ENCODE data around the gene ARHGEF7. TPM values are rescaled to one million over a fixed set of nuclear protein-coding genes. Genes with fewer than 3 reads are reported as not detected.

Gene ARHGEF7
- total and polyA plus RNA-seq, 2 experiments from 2014 or later: 23.6 to 58.9 TPM

DNA sequence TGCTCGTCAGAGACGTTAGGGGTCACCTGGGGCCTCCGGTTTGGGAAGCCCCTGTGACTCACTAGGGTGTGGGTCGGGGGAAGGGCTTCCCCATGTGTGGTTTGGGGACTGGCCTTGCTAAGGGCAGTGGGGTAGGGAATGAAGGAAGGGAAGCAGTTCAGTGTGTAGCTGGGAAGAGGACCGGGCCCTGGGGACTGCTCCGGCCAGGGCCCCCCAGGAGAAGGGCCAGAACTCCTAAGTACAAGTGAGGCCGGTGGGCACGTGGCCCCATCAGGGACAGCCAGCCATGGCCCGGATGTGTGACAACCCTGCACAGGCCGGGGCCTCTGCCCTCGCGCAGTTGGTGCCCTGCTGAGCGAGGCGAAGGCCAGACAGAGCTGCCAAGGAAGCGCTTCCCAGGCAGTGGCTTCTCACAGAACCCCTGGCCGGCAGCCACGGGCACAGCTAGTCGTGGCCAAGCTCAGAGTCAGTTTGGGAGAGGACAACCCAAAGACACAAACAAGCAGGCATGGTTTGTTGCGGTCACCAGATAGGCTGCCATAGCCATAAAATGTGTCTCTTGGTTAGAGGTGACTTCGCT is 231.1 kb downstream of the ARHGEF7 start:
- ATAC-seq (no peak), DNase-seq (ENCODE audit: low spot score) (no peak)
- Histone ChIP-seq H3K27ac (ENCODE audit: low read depth) (no peak overlapping the region), H3K4me3 (no peak overlapping the region), H3K9me2 (ENCODE audit: insufficient read depth) (no peaks in the 10 kb centered on the region), H3F3A (replicated peaks; ENCODE audit: low read depth) (no peaks in the 10 kb centered on the region), H3K27me3 (ENCODE audit: insufficient read depth) (no peaks in the 10 kb centered on the region), H3K79me2 (replicated peaks; ENCODE audit: insufficient read depth) (no peaks in the 10 kb centered on the region), H3K36me3 (ENCODE audit: insufficient read depth) (no peaks in the 10 kb centered on the region), H3K4me2 (no peak overlapping the region), H3K4me1 (ENCODE audit: insufficient read depth) (no peaks in the 10 kb centered on the region), H4K20me1 (replicated peaks; ENCODE audit: insufficient read depth) (no peaks in the 10 kb centered on the region), H2AFZ (no peak overlapping the region)
- Mint-ChIP-seq H3K27ac (no peak overlapping the region), H3K9me3 (peaks cover 13% of the 10 kb centered on the region; the same call in 1 of the 3 replicates), H3K4me1 (peaks cover 13% of the 10 kb centered on the region), H3K27me3 (ENCODE audit: insufficient read depth, low read depth, poor library complexity) (no peaks in the 10 kb centered on the region), H3K4me3 (no peak overlapping the region), H3K36me3 (ENCODE audit: low read depth) (no peaks in the 10 kb centered on the region; the same call in 2 of the 3 replicates)
- no peak for TF ChIP-seq NANOG (IDR thresholded peaks at IDR 0.05; ENCODE audit: borderline replicate concordance)
- TF ChIP-seq ZNF331 (CRISPR knock-in tag; IDR thresholded peaks at IDR 0.05; ENCODE audit: low read depth): no peak
- TF ChIP-seq, protein P1, sequence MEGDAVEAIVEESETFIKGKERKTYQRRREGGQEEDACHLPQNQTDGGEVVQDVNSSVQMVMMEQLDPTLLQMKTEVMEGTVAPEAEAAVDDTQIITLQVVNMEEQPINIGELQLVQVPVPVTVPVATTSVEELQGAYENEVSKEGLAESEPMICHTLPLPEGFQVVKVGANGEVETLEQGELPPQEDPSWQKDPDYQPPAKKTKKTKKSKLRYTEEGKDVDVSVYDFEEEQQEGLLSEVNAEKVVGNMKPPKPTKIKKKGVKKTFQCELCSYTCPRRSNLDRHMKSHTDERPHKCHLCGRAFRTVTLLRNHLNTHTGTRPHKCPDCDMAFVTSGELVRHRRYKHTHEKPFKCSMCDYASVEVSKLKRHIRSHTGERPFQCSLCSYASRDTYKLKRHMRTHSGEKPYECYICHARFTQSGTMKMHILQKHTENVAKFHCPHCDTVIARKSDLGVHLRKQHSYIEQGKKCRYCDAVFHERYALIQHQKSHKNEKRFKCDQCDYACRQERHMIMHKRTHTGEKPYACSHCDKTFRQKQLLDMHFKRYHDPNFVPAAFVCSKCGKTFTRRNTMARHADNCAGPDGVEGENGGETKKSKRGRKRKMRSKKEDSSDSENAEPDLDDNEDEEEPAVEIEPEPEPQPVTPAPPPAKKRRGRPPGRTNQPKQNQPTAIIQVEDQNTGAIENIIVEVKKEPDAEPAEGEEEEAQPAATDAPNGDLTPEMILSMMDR (conservative IDR thresholded peaks at IDR 0.05; ENCODE audit: low read depth in 2 of 2): no peak
- TF ChIP-seq, protein P2, sequence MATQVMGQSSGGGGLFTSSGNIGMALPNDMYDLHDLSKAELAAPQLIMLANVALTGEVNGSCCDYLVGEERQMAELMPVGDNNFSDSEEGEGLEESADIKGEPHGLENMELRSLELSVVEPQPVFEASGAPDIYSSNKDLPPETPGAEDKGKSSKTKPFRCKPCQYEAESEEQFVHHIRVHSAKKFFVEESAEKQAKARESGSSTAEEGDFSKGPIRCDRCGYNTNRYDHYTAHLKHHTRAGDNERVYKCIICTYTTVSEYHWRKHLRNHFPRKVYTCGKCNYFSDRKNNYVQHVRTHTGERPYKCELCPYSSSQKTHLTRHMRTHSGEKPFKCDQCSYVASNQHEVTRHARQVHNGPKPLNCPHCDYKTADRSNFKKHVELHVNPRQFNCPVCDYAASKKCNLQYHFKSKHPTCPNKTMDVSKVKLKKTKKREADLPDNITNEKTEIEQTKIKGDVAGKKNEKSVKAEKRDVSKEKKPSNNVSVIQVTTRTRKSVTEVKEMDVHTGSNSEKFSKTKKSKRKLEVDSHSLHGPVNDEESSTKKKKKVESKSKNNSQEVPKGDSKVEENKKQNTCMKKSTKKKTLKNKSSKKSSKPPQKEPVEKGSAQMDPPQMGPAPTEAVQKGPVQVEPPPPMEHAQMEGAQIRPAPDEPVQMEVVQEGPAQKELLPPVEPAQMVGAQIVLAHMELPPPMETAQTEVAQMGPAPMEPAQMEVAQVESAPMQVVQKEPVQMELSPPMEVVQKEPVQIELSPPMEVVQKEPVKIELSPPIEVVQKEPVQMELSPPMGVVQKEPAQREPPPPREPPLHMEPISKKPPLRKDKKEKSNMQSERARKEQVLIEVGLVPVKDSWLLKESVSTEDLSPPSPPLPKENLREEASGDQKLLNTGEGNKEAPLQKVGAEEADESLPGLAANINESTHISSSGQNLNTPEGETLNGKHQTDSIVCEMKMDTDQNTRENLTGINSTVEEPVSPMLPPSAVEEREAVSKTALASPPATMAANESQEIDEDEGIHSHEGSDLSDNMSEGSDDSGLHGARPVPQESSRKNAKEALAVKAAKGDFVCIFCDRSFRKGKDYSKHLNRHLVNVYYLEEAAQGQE (IDR thresholded peaks at IDR 0.05; ENCODE audit: unreplicated experiment): no peak

DNA sequence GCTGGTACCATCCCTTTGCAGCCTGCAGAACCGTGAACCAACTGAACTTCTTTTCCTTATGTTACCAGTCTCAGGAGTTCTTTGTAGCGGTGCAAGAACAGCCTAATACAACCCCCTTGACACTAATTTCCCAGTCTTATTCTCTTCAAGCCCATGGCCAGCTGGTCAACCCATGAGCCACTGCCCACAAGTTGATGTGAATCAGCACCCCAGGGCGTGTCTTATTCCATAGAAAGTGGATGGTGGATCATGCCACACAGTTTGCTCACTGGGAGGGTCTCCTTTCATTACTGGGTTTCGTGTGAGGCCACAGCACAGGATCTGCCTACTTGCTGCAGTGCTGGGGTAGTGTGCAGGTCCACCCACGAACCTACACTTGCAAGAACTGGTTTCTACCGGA is 232.3 kb downstream of the ARHGEF7 start:
- Histone ChIP-seq H3K4me1 (ENCODE audit: insufficient read depth) (no peaks in the 10 kb centered on the region), H3F3A (replicated peaks; ENCODE audit: low read depth) (no peaks in the 10 kb centered on the region), H3K27me3 (ENCODE audit: insufficient read depth) (no peaks in the 10 kb centered on the region), H3K79me2 (replicated peaks; ENCODE audit: insufficient read depth) (no peaks in the 10 kb centered on the region), H3K36me3 (ENCODE audit: insufficient read depth) (no peaks in the 10 kb centered on the region), H3K9me2 (ENCODE audit: insufficient read depth) (no peaks in the 10 kb centered on the region), H3K4me2 (no peak overlapping the region), H3K4me3 (no peak overlapping the region), H4K20me1 (replicated peaks; ENCODE audit: insufficient read depth) (no peaks in the 10 kb centered on the region), H3K27ac (ENCODE audit: low read depth) (no peak overlapping the region), H2AFZ (no peak overlapping the region)
- peaks cover 13% of the 10 kb centered on the region; the same call in 1 of the 3 replicates for H3K9me3 Mint-ChIP-seq
- H3K4me1 Mint-ChIP-seq: peaks cover 13% of the 10 kb centered on the region
- no peak for ATAC-seq
- no peak overlapping the region for H3K4me3 Mint-ChIP-seq
- DNase-seq (ENCODE audit: low spot score): no peak
- no peaks in the 10 kb centered on the region for H3K27me3 Mint-ChIP-seq (ENCODE audit: insufficient read depth, low read depth, poor library complexity)
- no peak overlapping the region for H3K27ac Mint-ChIP-seq
- H3K36me3 Mint-ChIP-seq (ENCODE audit: low read depth): no peaks in the 10 kb centered on the region; the same call in 2 of the 3 replicates
- TF ChIP-seq, protein P3, sequence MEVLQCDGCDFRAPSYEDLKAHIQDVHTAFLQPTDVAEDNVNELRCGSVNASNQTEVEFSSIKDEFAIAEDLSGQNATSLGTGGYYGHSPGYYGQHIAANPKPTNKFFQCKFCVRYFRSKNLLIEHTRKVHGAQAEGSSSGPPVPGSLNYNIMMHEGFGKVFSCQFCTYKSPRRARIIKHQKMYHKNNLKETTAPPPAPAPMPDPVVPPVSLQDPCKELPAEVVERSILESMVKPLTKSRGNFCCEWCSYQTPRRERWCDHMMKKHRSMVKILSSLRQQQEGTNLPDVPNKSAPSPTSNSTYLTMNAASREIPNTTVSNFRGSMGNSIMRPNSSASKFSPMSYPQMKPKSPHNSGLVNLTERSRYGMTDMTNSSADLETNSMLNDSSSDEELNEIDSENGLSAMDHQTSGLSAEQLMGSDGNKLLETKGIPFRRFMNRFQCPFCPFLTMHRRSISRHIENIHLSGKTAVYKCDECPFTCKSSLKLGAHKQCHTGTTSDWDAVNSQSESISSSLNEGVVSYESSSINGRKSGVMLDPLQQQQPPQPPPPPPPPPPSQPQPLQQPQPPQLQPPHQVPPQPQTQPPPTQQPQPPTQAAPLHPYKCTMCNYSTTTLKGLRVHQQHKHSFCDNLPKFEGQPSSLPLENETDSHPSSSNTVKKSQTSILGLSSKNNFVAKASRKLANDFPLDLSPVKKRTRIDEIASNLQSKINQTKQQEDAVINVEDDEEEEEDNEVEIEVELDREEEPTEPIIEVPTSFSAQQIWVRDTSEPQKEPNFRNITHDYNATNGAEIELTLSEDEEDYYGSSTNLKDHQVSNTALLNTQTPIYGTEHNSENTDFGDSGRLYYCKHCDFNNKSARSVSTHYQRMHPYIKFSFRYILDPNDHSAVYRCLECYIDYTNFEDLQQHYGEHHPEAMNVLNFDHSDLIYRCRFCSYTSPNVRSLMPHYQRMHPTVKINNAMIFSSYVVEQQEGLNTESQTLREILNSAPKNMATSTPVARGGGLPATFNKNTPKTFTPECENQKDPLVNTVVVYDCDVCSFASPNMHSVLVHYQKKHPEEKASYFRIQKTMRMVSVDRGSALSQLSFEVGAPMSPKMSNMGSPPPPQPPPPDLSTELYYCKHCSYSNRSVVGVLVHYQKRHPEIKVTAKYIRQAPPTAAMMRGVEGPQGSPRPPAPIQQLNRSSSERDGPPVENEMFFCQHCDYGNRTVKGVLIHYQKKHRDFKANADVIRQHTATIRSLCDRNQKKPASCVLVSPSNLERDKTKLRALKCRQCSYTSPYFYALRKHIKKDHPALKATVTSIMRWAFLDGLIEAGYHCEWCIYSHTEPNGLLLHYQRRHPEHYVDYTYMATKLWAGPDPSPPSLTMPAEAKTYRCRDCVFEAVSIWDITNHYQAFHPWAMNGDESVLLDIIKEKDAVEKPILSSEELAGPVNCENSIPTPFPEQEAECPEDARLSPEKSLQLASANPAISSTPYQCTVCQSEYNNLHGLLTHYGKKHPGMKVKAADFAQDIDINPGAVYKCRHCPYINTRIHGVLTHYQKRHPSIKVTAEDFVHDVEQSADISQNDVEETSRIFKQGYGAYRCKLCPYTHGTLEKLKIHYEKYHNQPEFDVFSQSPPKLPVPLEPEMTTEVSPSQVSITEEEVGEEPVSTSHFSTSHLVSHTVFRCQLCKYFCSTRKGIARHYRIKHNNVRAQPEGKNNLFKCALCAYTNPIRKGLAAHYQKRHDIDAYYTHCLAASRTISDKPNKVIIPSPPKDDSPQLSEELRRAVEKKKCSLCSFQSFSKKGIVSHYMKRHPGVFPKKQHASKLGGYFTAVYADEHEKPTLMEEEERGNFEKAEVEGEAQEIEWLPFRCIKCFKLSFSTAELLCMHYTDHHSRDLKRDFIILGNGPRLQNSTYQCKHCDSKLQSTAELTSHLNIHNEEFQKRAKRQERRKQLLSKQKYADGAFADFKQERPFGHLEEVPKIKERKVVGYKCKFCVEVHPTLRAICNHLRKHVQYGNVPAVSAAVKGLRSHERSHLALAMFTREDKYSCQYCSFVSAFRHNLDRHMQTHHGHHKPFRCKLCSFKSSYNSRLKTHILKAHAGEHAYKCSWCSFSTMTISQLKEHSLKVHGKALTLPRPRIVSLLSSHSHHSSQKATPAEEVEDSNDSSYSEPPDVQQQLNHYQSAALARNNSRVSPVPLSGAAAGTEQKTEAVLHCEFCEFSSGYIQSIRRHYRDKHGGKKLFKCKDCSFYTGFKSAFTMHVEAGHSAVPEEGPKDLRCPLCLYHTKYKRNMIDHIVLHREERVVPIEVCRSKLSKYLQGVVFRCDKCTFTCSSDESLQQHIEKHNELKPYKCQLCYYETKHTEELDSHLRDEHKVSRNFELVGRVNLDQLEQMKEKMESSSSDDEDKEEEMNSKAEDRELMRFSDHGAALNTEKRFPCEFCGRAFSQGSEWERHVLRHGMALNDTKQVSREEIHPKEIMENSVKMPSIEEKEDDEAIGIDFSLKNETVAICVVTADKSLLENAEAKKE (CRISPR knock-in tag; IDR thresholded peaks at IDR 0.05): no peak
- TF ChIP-seq, protein P1 (conservative IDR thresholded peaks at IDR 0.05; ENCODE audit: low read depth in 2 of 2): no peak
- TF ChIP-seq NANOG (IDR thresholded peaks at IDR 0.05; ENCODE audit: borderline replicate concordance) (no peak), STAT1 (IDR thresholded peaks at IDR 0.05; ENCODE audit: unreplicated experiment) (no peak), POLR2AphosphoS5 (IDR thresholded peaks at IDR 0.05; ENCODE audit: low read depth) (no peak)

All from GM23338 (cell line).